HG03196 (cell line): ENCODE data around the gene SDR9C7.
"Not testable (repeated sequence)": the region's sequence is repeated elsewhere in the genome, so short reads cannot be mapped to it uniquely, and the experiment has no call there.

Source experiments
- ATAC-seq: cut with Tn5 transposase; IDR thresholded peaks from one replicate; pipeline ENCODE4 v1.9.1; 2021; ENCODE audit not compliant: unreplicated experiment

Gene SDR9C7

DNA sequence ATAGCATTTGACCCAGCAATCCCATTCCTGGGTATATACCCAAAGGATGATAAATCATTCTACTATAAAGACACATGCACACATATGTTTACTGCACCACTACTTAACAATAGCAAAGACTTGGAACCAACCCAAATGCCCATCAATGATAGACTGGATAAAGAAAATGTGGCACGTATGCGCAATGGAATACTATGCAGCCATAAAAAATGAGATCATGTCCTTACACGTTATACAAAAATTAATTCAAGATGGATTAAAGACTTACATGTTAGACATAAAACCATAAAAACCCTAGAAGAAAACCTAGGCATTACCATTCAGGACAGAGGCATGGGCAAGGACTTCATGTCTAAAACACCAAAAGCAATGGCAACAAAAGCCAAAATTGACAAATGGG lies 16.1 kb downstream of the SDR9C7 start:
- ATAC-seq = not testable (repeated sequence)

DNA sequence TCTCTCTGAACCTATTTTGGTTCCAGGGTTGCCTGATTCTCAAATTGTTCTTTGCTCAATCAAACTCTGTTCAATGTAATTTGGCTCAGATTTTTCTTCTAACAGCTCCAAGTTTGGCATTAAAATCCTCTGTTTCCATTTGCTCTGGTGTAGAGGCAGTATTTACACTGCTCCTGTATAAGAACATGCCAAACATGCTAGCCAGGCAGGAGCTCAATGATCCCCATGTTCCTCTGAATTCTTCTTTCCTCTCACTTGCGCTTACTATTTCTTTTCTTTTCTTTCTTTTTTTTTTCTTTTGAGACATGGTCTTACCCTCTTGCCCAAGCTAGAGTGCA lies 17.2 kb downstream of the SDR9C7 start:
- ATAC-seq = no peak

DNA sequence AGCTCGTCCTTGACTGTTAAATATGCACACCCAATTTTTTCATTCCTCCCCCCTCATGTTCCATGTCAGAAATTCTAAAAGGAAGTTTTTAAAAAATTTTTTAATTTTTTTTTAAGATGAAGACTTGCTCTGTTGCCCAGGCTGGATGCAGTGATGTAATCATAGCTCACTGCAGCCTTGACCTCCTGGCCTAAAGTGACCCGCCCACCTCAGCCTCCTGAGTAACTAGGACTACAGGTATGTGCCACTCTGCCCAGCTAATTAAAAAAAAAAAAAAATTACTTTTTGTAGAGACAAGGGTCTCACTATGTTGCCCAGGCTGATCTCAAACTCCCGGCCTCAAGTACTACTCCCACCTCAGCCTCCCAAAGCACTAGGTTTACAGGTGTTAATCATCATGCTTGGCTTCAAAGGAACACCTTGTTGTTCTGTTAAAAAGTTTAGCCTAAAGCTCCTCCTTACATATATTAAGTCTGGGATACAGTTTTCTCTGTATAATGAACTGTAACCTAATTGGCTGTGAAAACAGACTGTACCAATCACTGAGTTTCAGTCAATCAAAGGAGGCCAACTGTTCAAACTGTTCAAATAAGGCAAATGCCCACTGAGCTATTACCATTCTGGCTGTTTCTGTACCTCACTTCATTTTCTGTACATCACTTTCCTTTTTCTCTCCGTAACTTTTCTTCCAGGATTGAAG lies 17.8 kb downstream of the SDR9C7 start:
- ATAC-seq = no peak

DNA sequence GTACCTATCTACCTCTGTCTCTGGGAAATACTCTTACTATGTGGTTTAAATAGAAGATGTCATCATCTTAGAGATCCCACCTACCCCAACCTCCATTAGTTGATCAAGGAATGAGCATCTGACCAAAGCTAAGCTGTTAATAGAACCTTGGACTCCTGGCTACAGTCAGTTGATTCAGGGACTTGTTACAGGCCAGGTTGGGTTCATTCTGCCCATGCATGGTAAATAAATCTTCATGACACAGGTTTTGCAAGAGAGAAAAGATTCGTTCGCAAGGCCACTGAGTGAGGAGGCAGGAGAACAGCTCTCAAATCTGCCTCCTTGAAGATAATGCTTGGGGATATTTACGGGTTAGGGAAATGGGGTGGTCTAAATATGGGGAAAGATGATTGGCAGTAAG lies 19.5 kb downstream of the SDR9C7 start:
- ATAC-seq = no peak

DNA sequence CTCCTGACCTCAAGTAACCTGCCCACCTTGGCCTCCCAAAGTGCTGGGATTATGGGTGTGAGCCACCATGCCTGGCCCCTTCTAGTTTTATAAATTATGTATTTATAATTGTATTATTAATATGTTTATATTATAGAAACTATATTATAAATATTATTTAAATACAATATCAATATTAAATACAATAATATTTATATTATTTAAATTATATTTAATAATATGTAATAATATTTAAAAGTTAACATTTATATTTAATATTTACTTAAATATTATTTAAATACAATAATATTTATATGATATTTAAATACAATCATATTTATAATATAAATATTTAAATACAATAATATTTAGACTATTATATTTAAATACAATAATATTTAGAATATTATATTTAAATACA lies 20.0 kb downstream of the SDR9C7 start:
- ATAC-seq = no peak

DNA sequence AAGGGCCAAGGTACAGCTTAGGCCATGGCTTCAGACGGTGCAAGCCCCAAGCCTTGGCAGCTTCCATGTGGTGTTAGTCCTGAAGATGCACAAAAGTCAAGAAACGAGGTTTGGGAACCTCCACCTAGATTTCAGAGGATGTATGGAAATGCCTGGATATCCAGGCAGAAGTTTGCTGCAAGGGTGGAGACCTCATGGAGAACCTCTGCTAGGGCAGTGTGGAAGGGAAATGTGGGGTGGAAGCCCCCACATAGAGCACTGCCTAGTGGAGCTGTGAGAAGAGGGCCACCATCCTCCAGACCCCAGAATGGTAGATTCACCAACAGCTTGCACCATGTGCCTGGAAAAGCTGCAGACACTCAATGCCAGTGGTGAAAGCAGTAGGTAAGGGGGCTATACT lies 24.8 kb downstream of the SDR9C7 start:
- ATAC-seq = not testable (repeated sequence)

DNA sequence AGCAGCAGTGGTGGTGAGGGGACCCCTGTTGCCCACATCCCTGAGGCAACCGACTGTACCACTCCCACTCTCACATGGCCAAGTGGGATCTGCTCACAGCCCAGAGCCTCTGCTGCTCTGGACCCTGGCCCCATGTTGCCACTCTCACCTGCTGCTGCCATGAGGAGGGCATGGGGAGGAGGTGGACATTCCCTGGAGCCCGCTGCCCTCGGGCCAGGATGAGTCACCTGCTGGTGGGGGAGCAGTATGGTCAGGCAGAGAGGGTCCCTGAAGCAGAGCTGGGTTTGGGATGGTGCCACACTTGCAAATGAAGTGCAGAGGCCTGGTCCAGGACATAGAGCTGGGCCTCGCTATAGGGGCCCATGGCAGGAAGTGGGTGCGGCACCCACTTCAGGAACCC lies 26.1 kb downstream of the SDR9C7 start:
- ATAC-seq = no peak

DNA sequence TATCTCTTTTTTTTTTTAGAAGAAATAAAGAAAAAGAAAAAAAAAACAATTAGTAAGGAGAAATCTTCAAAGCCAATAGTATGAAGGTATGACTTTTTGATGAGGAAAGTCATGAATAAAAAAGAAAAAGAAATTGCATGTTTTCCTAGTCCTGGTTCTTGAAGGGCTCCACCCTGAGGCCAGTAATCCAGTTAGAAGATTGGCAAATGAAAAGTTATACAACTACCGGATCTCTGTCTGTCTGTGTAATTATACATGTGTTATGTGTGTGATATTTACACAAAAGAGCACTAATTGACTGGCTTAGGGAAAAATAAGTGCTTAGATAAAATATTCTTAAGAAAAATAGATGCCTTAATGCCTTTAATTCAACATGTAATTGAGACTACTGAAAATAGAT lies 28.4 kb downstream of the SDR9C7 start:
- no peak for ATAC-seq

DNA sequence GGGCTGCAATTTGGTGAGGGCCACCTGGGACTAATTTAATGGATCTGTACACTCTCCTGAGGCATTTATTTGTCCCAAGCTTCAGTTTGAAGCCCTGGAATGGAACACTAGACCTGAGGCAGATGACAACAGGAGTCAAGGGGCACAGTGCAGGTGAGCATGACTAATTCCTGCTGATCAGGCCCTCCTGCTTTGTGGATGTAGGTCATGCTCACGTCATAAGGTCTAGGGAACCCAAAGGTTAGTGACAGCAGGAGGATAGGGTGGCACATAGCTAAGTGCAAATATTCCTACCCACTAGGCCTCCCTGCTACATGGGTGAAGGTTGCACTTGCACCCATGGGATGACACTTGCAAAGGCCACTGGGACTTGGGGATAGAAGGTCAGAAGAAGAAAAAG lies 30.8 kb downstream of the SDR9C7 start:
- no peak for ATAC-seq

DNA sequence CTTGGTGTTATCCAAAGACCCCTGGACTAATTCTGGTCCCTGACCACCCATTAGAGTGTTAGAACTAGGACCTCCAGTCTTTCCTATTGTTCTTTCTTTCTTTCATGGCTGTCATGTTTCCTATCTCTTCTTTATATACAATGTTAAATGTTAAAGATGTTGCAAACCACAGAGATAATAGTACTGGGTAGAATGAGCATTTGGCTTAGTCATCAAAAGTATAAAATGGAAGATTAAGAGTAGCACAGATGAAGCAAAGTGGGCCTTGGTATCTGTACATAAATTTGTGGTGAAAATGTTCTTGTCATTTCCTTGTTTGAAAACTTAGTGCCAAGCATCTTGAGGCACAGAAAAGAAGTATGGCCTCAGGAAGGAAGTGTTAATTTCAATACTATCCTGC lies 32.9 kb downstream of the SDR9C7 start:
- ATAC-seq = not testable (repeated sequence)

DNA sequence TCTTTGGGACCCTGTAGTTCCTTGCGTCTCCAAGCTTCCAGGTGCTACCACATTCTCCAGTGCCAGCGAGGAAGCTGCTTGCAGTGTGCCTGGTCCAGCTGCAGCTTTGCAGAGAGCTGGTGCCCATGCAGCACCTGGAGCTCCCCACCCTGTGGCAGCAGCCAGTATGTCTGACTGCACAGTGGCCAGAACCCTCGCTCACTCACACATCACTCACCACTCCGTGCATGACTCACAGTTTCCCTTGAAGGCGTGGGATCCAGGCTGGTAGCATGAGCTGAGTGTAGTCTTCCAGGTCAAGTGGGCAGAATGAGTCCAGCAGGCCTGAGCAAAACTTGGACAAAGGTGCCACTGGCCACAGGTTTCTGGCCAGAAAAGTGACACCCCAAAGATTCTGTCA lies 33.6 kb downstream of the SDR9C7 start:
- no peak for ATAC-seq

DNA sequence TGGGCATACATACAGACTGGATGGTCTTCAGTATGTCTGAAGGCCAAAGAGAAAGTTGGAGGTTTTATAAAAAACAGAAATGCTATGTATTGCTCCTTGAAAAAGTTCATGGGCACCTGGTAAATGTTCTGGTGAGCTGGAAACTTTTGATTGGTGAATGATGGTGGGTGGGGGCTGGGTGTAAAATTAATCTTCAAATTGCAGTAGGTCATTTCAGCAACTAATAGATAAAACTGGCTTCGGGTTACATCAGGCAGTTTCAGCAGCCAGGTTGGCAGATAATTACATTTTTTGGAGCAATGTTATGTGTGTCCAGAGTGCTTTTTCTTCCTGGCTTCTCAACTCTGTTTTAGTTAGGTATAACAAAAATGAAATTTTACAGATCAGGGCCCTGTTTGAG lies 35.3 kb downstream of the SDR9C7 start:
- ATAC-seq = no peak

DNA sequence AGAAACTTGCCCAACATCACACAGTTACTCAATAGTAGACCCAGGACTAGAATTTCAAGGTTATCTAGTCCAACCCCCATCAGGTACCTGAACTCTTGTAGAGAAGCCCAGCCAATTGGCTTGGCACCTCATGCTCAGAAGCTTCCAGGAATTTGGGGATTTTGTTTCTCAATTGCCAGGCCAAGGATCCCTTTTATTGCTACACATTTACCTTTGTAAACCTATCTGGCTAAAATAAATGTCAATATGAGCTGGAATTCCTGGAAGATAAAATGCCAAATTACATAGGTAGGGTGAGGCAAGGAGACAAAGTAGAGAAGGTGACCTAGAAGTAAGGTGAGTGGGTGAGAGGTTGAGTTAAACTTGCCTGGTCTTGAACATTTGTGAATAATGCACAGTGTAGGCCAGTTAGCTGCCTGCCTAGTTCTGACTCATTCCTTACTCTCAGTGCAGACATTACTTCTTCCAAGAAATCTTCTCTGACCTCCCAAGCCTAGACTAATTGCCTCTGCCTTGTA lies 36.3 kb downstream of the SDR9C7 start:
- ATAC-seq = no peak

DNA sequence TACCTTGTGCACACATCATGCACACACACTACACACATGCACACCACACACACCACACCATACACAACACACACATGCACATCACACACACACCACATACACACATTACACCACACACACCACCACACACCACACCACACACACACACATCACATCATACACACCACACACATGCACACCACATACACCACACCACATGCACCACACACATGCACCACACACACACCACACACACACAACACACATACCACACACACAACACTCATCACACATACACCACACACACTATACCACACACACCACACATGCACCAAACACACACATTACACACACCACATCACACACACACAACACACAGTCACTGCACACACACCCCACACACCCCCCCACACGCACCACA lies 38.1 kb downstream of the SDR9C7 start:
- ATAC-seq = no peak

DNA sequence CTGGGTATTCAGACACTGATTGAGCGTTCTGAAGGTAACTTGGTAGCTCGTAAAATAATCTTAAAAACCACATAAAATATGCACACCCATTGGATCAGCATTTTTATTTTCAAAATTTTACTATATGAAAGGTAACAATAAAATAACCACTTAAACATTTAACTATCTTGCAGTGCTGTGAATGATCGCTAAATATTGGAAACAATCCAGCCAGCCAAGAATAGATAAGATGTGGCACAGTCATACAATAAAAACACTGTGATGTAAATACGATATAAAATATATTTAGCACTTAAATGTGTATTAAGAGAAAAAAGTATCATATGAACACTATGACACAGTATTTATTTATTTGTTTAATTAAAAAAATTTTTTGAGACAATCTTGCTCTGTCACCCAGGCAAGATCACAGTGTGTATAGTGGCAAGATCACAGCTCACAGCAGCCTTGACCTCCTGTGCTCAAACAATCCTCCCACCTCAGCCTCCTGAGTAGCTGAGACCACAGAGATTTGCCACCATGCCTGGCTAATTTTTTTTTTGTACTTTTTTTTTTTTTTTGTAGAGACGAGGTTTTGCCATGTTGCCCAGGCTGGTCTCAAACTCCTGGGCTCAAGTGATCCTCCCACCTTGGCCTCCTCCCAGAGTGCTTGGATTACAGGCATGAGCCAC lies 39.4 kb downstream of the SDR9C7 start:
- no peak for ATAC-seq

DNA sequence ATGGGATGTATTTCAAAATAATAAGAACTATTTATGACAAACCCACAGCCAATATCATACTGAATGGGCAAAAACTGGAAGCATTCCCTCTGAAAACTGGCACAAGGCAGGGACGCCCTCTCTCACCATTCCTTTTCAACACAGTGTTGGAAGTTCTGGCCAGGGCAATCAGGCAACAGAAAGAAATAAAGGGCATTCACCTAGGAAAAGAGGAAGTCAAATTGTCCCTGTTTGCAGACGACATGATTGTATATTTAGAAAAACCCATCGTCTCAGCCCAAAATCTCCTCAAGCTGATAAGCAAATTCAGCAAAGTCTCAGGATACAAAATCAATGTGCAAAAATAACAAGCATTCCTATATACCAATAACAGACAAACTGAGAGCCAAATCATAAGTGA lies 42.3 kb downstream of the SDR9C7 start:
- ATAC-seq = not testable (repeated sequence)

DNA sequence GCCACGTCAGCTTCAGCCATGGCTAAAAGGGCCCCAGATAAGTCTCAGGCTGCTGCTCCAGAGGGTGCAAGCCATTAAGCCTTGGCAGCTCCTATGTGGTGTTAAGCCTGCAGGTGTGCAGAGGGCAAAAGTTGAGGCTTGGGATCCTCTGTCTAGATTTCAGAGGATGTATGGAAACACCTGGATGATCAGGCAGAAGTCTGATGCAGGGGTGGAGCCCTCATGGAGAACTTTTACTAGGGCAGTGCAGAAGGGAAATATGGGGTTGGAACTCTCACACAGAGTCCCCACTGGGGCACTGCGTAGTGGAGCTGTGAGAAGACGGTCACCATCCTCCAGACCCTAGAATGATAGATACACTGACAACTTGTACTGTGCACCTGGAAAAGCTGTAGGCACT lies 47.9 kb downstream of the SDR9C7 start:
- ATAC-seq = no peak

DNA sequence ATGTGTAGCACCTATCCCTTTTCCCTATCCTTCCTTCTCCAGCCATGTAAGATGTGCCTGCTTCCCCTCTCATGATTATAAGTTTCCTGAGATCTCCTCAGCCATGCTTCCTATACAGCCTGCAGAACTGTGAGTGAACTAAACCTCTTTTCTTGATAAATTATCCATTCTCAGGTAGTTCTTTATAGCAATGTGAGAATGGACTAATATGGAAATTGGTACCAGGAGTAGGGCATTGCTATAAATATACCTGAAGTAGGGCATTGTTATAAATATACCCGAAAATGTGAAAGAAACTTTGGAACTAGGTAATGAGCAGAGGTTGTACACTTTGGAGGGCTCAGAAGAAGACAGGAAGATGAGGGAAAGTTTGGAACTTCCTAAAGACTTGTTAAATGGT lies 48.9 kb downstream of the SDR9C7 start:
- ATAC-seq = no peak

DNA sequence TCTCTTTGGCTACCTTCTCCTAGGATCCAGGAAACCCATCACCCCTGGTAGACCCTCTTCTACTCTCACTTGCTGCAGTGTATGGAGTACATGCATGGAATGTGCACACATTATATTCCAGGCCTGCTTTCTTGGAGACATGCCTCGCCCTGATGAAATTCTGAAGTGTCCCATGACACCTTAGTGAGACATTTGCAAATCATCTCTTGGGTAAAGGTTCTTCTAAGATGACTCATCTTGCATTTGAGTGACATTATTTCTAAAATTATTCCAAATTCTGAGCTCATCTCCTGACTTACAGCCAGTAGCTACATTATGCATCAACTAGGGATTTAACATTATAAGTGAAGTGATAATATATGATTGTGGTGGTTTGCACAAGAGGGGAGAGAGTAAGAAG lies 49.8 kb downstream of the SDR9C7 start:
- no peak for ATAC-seq

DNA sequence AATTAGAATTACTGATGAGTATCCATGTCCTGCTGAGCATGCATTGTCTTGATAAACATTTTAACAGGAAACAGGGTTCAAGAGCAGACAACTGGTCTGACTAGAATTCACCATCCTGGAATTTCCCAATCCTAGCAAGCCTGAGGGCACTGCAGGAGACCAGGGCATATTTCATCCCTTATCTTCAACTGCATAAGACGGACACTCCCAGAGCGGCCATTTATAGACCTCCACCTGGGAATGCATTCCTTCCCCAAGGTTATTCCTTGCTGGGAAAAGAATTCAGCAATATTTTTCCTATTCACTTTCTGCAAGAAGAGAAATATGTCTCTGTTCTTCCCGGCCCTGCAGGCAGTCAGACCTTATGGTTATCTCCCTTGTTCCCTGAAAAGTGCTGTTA lies 51.8 kb downstream of the SDR9C7 start:
- ATAC-seq = not testable (repeated sequence)

DNA sequence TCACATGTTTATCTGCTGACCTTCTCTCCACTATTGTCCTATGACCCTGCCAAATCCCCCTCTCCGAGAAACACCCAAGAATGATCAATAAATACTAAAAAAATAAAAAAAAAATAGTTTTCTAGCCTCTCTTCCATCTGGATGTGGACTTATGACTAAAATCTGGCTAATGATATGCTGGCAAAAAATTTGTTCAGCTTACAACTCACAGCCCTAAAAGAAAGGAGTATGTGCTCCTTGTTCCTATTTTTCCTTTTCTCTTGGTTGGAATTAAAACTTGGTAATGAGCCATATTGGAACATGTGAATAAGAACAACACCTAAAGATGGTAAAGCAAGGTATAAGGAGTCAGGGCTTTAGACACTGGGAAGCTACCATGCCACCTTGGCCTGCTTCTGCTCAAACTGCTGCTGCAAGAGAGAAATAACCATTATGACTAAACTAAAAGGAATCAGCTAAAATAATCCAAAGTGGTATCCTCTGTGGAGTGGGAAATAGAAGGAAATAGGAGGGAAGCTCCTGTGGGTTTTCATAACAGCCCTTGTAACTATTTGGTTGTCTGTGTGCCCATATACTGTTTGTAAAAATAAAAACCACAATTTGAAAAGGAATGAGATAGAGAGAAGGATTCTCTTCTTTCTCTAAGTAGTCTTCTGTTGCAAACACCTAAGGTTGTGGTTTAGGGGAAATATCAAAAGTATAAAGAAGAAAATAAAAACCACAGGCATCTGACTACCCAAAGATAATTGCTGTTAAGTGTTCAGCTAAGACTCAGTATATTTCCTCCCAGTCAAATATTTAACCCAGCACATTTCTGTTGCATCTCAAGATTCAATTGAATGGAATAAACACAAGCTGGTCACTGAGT lies 53.8 kb downstream of the SDR9C7 start:
- no peak for ATAC-seq
